HG03103 (cell line): Measurements from ENCODE around the gene BMERB1.

Experiments used
- ATAC-seq: cut with Tn5 transposase; IDR thresholded peaks from one replicate; pipeline ENCODE4 v1.9.1; 2021; ENCODE audit warnings: low read depth; ENCODE audit not compliant: unreplicated experiment

Gene BMERB1

DNA sequence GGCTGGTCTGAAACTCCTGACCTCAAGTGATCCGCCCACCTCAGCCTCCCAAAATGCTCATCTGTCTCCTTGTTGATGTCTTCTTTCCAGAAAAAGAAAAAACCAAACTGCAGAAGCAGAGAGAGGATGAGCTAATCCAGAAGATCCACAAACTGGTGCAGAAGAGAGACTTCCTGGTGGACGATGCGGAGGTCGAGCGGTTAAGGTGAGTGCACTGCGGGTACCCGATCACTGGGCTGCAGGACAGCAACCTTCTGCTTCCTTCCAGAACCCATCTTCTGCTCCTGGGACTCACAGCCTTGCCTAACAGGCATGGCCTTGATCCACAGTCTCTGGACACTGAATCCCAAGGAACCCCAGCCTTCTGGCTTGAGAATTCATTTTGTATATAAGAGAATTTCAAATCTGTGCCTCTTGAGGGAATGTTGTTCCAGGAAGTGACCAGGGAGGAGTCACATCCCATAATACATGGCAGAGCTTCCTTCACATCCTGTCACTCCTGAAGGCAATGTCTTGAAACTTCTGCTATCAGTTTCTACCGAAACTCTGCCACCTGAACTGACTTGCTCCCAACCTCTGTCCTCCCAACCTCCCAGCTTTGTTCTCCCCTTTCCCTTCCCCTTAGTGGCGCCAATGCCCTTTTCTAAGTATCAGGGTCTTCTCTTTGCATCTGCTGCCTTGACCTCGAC is 146.9 kb downstream of the BMERB1 start:
- ATAC-seq = no peak

DNA sequence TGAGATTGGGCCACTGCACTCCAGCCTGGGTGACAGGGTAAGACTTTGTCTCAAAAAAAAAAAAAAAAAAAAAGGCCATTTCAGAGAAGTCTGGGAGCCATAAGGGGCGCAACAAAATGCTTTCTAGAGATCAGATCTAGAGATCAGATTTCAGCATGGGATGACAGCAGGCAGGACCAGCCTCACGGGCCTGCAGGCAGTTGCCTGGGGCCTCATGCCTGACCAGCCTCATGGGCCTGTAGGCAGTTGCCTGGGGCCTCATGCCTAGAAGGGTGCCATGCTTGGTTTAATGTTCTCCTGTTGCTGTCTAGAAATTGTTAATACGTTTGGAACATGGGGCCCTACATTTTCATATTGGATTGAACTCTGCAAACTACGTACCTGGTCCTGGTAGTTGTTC is 149.1 kb downstream of the BMERB1 start:
- ATAC-seq = no peak

DNA sequence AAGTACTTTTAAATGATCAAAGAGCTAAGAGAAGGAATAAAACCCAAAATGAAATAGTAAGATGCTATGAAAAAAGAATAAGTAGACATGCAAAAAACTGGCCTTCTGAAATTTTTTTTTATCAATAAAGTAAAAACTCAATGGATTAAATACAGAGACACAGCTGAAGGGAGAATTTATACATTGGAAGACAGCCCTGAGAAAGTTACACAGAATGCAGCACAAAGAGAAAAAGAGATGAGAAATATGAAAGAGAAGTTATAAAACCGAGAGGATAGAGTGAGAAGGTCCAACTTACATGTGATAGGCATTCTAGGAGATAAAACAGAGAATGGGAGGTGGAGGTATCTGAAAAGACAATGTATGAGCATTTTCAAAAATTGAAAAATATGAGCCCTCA is 151.6 kb downstream of the BMERB1 start:
- no peak for ATAC-seq

DNA sequence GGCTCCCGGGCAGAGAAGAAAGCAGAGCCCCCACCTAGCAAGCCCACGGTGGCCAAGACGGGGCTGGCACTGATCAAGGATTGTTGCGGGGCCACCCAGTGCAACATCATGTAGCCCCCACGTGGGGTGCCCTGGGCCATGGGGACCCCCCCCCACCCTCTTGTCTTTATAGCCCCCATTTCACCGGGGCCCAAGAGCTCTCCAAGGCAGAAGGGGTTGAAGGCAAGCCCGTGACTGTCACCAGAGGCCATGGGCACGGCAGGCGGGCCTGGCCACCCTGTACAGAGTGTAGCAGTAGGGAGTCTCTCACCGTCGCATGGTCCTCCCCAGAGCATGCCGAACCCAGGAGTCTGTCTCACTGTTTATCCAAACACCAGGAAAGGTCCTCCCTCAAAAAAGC is 152.3 kb downstream of the BMERB1 start:
- no peak for ATAC-seq

DNA sequence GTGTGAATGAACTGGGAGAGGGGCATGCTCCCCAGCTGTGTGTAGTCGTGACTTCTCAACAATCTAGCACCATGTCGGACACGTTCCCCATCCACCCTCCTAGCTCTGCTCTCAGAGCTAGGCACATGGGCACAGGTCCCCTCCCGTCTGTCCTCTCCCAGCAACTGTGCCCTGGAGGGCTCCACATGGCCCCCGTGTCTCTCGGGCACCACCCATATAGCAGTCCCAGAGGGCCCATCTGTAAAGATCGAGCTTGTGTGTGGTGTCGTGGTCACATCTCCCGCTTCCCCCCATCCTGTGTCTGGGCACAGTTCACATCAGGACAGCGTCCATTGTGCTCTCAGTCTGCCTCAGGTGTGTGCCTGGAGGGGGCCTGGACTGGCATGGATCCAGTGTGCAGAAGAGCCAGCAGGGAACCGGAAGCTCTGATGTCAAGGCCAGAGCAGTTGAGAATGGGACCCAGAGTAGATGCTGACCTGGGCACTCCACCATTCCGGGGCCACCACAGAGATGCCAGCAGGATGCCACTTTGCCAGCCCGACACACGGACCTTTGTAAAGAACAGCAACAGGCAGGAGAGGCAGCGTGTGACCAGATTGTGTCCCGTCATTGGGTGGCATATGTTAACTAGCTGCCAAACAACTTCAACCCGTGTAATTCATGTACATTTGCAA is 152.9 kb downstream of the BMERB1 start:
- no peak for ATAC-seq

DNA sequence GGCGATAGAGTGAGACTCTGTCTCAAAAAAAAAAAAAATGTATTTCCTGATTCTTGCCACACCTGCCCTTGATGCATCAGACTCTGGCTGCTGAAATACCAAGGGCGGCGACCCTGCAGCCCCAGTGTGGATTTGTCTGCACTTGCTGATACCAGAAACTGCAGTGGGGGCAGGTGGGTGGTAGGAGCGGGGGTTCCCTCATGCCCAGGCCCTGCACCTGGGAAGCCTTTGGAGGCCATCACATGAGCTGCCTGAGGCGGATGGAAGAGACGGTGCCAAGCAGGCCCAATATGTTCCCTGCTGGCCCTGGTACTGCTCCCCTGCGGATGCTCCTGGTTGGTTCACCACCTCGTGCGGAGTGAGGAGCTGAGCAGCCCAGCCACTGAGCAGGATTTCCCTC is 157.9 kb downstream of the BMERB1 start:
- no peak for ATAC-seq

DNA sequence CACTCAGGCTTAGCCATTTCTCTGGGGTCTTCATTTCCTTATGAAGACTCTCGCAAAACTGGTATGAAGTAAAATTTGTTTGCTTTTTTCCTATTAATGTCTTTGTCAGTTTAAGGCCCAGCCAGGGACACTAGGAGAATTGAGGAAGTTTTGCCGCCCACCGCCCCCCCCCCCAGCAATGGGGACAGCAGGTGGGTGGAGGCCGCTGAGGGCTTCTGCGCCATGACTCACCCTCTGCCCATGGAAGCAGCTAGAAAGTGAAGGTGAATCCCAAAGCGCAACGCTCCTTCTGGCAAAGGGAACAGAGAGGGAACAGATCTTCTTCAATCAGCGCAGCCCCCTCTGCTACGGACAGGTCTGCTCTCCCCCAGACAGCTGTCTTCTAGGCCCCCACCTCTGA is 158.8 kb downstream of the BMERB1 start:
- no peak for ATAC-seq

DNA sequence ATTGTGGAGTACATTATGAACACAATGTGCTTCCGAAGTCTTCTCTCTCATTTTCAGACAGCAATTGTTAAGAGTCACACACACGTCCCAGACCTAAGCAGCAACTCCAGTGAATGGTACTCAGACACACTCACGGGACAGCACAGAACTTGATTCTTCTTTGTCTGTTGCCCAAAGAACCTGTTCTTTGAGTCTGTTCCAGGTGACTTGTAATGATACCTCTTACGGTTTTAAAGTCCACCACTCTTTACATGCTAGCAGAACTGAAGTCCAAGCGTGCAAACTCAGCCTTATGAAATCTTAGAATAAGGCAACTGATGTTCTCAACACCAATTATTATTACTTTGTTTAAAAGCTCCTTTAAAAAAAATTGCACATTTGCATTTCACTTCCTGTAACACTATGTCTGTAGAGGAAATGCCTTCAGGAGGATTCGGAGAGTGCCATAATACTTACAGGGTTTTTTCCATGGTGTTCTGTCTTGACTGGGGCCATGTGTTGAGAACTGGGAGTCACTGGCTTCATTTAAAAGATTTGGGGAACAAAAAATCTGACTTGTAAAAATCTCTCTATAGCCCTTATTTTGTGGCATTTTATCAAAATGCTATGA is 160.4 kb downstream of the BMERB1 start:
- ATAC-seq = no peak

DNA sequence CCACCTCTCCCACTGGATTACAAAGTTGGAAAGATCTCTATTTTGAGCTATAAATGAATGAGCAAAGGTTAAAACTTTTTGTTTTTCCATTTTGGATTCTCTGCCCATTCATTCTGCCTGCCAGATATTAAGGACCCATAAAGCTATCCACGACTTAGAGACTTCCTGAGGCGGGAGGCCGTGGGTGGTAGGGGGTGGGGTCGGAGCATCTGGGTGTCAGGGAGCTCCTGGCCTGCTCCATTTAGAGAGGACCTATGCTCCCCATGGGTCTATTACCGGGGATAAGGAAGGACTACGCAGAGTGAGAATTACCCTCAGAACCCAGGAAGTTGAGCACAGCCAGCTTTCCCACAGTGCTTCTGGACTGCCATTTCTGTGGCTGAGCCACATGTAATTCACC is 162.7 kb downstream of the BMERB1 start:
- no peak for ATAC-seq

DNA sequence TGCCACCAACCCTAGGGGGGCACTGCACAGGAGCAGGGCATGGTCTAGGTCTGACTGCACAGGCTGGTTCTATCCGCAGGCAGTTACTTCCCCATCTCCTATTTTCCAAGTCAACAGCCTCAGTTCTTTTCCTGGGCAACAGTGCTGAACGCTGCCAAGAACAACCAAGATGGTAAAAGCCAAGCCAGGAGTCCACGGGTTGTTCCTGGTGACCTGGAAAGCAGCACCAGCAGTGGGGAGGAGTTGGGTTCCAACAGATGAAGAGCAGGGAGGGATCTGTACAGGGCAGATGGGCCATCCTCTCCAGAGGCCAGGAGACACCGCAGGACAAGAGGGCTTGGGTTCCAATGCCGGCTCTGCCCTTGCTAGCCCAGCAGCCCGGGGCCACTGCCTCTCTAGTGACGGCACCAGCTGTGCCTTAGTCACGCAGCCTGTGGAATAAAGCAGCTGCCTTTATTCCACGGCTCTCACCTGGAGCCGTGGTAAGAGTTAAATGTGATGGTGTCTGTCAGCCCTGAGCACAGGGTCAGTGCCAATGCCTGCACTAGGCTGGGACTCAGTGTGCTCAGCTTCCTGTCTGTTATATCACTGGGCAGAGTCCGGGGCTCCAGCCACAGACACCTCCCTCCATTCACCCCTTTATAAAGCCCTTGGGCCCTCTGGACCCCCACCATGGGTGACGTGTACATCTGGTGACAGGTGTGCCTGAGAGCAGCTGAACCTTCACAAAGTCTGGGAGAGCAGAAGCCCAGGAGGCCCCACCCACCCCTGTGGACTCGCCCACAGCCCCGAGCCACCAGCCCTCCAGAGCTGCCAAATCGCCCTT is 163.6 kb downstream of the BMERB1 start:
- no peak for ATAC-seq

DNA sequence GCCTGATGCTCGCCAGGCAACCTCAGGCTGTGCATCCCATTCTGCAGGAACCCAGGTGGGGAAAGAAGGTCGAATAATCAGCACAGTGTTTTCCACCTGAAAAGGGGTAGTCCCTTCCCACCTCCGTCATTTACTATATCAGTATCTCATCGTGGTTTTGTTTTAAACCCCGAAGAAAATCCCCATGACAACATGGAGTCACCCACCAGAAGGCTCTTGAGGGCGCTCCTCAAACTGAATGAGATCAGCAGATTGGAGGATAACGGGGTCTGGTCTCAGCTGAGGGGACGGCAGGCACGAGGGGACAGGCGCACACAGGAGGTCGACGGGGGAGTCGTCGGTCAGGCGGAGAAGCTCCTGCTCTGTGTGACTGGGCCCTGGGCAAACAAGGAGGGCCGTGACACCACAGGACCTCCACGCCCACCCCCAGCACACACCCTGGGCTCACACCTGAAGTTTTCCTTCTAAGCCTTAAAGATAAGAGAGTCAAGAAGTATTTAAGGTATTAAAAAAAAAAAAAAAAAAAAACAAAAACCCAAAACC is 164.3 kb downstream of the BMERB1 start:
- ATAC-seq = no peak

DNA sequence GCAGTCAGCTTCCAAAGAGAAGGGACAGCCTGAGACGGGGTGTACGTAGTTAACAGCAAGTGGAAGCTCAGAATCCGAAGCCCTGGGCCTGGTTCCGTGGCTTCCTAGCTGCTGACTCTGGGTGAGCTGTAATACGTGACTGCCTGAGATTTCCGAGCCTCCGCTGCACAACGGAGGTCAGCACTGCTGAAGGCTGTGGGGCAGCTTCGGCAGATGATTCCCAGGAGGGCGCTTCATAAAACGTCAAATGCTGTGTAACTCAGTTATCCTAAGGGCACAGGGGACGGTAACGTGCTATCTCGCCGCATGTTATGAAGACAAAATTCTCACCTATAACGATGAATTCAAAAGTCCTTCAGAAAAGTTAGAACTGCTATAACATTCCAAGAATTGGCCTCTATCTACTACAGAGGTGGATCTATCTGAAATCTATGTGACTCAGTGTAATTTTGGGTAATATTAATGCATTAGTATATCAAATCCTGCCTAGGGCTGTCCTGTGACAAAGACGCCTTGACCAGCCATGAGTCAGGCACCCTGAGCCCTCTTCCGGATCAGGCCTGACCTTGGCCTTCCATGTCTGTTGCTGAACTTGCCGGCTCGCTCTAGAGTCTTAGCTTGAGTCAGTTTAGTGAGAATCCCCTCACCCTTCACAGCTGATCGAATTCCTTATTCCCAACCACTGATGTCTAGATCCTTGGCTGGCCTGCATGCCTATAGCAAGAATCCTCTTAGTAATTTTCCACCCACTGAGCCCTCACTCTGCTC is 165.1 kb downstream of the BMERB1 start:
- no peak for ATAC-seq

DNA sequence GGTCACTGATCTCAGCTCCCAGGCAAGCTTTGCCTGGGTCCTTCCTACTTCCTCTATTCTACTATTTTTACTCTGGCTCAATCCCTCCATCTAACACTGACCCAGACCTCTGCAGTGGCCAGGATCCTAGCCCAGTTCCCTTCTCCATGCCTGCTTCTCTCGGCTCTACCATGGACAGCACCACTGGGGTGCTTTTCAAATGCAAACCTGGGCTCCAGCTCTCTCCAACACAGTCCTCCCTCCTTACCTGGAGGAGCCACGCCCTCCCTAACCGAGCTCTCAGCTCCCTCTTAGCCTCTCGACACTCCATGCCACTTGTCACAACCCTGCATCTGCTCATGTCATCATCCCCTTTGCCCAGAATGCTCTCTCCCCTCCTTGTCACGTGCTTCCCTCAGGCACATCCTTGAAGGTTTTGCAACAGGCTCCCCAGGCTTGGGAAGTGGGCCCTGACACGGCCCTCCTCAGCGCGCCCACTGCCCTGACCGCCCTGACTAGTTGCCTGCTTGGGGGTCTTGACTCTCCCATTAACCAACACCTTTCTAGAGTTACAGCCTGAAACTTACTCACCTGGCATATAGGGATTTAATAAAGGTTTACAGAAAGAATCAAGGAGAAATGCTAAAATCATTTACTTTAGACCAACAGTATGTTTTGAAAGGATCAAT is 167.0 kb downstream of the BMERB1 start:
- ATAC-seq = no peak

DNA sequence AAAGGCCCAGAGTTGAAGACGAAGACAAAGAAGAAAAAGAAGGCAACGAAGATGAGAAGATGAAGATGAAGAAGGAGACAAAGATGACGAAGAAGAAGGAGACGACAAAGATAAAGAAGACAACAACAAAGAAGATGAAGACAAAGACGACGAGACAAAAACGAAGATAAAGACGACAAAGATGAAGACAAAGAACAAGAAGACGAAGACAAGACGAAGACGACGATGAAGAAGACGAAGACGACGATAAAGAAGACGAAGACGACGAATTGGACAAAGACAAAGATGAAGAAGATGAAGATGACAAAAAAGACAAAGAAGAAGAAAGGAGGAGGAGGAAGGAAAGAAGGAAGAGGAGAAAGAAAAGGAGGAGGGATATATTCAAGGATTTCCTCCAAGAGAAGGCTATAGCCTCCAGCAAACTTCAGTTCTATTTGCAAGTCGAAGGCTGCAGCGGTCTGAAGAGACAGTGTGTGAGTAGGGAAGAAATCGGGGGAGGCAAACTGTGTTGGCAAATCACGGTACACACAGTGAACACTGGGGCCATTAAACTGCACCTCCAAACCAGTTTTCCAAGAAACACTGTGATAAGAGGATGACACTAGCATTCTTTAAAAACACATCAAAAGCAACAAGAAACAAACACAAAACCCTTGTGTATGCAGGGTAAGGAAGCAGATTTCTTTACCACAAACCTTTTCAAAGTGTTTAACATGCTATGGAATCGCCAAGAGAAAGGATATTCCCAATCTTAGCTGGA is 168.1 kb downstream of the BMERB1 start:
- no peak for ATAC-seq

DNA sequence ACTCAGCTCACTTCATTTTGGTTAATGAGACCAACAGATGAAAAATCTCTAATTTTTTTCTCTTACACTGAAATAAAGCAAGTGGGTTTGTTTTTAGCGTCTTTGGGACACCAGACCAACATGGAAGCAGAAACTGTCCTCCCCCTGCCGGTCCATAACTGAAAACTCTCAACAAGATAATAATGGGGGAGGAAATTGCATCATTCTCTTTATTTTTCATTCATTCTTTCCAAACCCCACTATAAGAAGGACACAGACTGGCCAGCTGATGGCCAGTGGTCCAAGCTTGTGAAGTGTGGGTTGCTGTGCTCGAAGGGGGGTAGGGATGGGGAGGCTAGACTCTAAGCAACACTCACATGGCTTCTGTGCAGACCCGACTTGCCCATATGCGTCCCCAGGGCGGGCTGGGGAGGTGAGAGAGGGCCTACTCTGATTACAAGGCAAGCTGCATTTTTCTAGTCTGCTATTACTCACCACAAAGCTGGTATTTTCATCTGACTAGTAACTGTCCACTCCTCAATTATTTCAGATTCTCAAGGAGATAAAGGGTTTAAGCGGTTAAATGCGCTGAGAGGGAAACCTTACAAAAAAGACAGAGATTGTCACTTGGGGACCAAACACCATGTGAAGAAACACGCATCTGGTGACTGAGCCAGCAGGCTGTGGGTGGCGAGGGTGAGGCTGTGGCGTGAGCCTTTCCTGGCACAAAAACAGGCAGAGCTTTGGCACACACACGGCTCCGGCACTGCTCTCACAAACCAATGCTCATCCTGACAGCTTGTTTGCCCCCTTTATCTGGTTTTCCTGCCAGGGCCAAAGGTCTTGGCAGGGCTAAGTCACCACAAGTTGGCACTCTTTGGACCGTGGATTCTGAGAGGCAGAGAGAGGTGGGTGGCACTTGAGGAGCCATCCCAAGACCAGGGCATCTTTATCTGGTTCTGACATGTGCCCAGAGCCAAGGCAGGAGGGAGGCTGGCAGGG is 170.4 kb downstream of the BMERB1 start:
- ATAC-seq = no peak

DNA sequence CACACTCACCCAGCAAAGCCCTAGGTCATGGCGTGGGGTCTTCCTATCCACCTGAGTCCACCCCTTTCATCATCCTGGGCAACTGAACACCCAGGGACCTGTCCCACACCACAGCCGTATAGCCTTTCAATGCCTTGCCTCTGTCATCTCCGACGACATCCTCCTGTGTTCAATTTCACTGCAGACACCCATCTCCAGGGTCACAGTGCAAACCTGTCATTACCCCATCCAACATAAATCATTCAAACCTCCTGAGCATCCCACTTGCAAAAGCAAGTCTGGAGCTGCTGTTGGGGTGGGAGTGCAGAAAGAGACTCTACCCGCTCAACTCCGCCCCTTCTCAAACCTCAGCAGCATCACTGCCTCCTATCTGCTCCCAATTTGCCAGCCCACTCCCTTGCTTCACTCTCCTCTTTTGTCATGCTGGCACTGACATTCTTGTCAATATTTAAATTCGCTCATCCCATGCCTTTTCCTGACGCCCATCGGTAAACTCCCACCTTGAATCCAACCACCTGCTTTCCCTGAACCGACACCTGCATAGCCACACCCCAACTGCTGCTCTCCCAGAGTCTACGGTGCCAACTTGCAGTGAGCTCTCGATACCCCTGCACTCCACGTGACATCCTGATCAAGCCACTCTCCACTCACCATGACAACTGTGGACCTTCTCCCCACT is 171.6 kb downstream of the BMERB1 start:
- no peak for ATAC-seq

DNA sequence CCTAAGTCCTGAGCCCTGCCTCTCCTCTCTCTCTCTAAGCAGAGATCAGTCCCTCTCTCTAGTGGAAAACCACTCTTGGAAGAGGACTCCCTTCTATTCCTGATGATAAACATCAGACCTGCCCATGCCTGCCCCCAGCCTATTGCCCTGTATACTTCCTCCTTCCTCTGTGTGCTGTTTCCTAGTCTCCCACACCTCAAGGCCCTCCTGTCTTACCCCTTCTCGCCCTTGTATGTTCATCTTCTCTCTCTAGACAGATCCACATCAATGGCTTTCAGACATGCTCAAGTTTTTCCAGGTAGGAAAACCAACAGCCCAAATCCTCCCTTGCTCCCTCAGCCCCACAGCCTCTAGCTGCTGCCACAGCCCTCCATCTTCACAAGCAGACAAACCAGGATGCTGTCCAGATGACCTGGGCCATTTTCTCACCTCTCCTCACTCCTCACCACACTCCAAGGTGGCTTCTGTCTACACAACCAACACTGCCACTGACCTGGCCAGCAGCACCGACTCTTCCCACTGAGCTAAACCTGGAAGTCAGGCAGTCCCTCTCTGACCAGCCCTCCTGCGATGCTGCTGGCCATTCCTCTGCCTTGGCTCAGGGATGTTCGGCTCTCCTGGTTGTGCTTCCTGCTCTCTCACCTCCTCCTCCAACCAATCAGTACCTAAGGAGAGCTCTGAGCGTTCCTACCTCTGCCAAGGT is 172.3 kb downstream of the BMERB1 start:
- ATAC-seq = no peak
